B cell (primary cell): ENCODE data around the gene CADM2.
"Not testable (repeated sequence)": the region's sequence is repeated elsewhere in the genome, so short reads cannot be mapped to it uniquely, and the experiment has no call there.

Experiments
- CTCF ChIP-seq: fragments of 200-600 bp; IDR thresholded peaks from one replicate; pipeline ENCODE4 v1.8.0; 2022; ENCODE audit warnings: antibody characterized with exemption, mild to moderate bottlenecking
- EZH2 ChIP-seq: IDR thresholded peaks from 2 replicates; pipeline ENCODE4 v1.6.1; 2012; ENCODE audit warnings: borderline replicate concordance, low read depth, mild to moderate bottlenecking, moderate library complexity, low read length; ENCODE audit not compliant: insufficient read depth, poor library complexity, severe bottlenecking

- TF ChIP-seq EZH2, CTCF: not testable (repeated sequence)
Measured at GRCh38 chr3:85153279-85153678, 194.5 kb downstream of the CADM2 start.
